H1 (cell line): ENCODE measurements around the gene CENPP. TPM values are rescaled to one million over a fixed set of nuclear protein-coding genes. Genes with fewer than 3 reads are reported as not detected.

Experiments used
- EGR1 ChIP-seq: IDR thresholded peaks from 2 replicates; pipeline ENCODE4 v1.6.1; 2011; ENCODE audit warnings: low read depth, low read length, borderline replicate concordance
- JUN ChIP-seq: IDR thresholded peaks from 2 replicates; pipeline ENCODE4 v1.6.1; 2011; ENCODE audit warnings: low read depth, mild to moderate bottlenecking, improper control_type of control experiment, low read length
- MAFK ChIP-seq: IDR thresholded peaks from 2 replicates; pipeline ENCODE4 v1.6.1; 2012; ENCODE audit warnings: low read depth, mild to moderate bottlenecking, improper control_type of control experiment, low read length
- NANOG ChIP-seq: IDR thresholded peaks from 2 replicates; pipeline ENCODE4 v1.6.1; 2011; ENCODE audit warnings: low read length, low read depth, mild to moderate bottlenecking, inconsistent platforms; ENCODE audit not compliant: insufficient read depth, poor library complexity, severe bottlenecking
- RNF2 ChIP-seq: fragments of 200-900, 300-1000 bp; sonication (generic); IDR thresholded peaks from 2 replicates; pipeline ENCODE4 v1.7.1; 2016; ENCODE audit warnings: borderline replicate concordance, low read depth, mild to moderate bottlenecking, antibody characterized with exemption, low read length; ENCODE audit not compliant: poor library complexity, severe bottlenecking; ENCODE audit errors: missing control alignments
- polyA plus RNA-seq, 7 experiments: library from polyadenylated mRNA; depleted of rRNA in 3 of 7; stranded (reverse) in 5 of 7; unstranded in 2 of 7; fragments of >200 nt in 5 of 7; fragments of 200-250 nt in 2 of 7; gene quantifications; 1 replicate in 5 of 7; 2 replicates in 1 of 7; 4 replicates in 1 of 7; pipeline versions ENCODE4 v1.2.1 to v1.2.3, GENCODE V29; 2011 to 2013; ENCODE audit warnings: missing spikeins in 2 of 7, mixed read lengths in 2 of 7
- total RNA-seq: library from RNA; stranded (reverse); fragmentation: NEBNext Ultra II Directional; extraction: Animal tissue kit (Norgen Biotek cat#: 25700); gene quantifications from 2 replicates; pipeline ENCODE4 v1.2.1, GENCODE V29; 2021
- TF ChIP-seq, protein P1 (sequence below): fragments of 300-600 bp; sonication (generic); IDR thresholded peaks from 2 replicates; pipeline ENCODE4 v1.7.1; 2012; ENCODE audit warnings: low read length, moderate library complexity, mild to moderate bottlenecking, inconsistent platforms; ENCODE audit not compliant: insufficient replicate concordance
- TF ChIP-seq, protein P2 (sequence below): IDR thresholded peaks from 2 replicates; pipeline ENCODE4 v1.6.1; 2011; ENCODE audit warnings: low read length, improper control_type of control experiment
- TF ChIP-seq, protein P3 (sequence below): IDR thresholded peaks from 2 replicates; pipeline ENCODE4 v1.6.1; 2011; ENCODE audit warnings: low read depth, mild to moderate bottlenecking, low read length; ENCODE audit not compliant: insufficient read depth

The CENPP gene
- total and polyA plus RNA-seq, 2 of the 8 experiments (the other 6 are each of a cell fraction or from before 2014, with no cell fraction given): 2.7 to 10.8 TPM

DNA sequence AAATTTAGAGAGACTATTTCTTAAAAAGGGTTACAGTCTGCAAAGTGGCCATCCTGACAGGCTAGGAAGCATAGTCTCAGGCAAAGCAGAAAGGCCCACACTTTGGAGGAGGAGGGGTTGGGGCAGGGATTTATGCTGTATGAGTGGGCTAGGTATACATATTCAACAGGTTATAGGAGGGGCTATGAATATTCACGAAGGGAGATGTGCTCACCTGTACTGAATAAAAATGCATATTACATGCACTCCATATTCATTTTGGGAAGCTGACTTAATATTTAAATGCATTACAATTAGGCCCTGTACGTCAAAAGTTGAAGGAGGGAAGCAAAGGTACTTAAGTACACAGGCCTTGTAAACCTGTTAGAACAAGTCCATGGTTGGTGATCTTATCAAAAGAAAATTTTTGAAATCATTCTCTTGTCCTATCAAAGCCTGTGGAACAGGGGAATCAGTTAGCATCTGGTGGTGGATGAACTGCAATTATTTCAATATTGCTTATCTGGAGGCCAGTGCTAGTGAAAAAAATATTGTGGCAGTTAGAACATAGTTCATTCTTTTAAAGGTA is 1.6 kb downstream of the CENPP start (continued):
- TF ChIP-seq, protein P1, sequence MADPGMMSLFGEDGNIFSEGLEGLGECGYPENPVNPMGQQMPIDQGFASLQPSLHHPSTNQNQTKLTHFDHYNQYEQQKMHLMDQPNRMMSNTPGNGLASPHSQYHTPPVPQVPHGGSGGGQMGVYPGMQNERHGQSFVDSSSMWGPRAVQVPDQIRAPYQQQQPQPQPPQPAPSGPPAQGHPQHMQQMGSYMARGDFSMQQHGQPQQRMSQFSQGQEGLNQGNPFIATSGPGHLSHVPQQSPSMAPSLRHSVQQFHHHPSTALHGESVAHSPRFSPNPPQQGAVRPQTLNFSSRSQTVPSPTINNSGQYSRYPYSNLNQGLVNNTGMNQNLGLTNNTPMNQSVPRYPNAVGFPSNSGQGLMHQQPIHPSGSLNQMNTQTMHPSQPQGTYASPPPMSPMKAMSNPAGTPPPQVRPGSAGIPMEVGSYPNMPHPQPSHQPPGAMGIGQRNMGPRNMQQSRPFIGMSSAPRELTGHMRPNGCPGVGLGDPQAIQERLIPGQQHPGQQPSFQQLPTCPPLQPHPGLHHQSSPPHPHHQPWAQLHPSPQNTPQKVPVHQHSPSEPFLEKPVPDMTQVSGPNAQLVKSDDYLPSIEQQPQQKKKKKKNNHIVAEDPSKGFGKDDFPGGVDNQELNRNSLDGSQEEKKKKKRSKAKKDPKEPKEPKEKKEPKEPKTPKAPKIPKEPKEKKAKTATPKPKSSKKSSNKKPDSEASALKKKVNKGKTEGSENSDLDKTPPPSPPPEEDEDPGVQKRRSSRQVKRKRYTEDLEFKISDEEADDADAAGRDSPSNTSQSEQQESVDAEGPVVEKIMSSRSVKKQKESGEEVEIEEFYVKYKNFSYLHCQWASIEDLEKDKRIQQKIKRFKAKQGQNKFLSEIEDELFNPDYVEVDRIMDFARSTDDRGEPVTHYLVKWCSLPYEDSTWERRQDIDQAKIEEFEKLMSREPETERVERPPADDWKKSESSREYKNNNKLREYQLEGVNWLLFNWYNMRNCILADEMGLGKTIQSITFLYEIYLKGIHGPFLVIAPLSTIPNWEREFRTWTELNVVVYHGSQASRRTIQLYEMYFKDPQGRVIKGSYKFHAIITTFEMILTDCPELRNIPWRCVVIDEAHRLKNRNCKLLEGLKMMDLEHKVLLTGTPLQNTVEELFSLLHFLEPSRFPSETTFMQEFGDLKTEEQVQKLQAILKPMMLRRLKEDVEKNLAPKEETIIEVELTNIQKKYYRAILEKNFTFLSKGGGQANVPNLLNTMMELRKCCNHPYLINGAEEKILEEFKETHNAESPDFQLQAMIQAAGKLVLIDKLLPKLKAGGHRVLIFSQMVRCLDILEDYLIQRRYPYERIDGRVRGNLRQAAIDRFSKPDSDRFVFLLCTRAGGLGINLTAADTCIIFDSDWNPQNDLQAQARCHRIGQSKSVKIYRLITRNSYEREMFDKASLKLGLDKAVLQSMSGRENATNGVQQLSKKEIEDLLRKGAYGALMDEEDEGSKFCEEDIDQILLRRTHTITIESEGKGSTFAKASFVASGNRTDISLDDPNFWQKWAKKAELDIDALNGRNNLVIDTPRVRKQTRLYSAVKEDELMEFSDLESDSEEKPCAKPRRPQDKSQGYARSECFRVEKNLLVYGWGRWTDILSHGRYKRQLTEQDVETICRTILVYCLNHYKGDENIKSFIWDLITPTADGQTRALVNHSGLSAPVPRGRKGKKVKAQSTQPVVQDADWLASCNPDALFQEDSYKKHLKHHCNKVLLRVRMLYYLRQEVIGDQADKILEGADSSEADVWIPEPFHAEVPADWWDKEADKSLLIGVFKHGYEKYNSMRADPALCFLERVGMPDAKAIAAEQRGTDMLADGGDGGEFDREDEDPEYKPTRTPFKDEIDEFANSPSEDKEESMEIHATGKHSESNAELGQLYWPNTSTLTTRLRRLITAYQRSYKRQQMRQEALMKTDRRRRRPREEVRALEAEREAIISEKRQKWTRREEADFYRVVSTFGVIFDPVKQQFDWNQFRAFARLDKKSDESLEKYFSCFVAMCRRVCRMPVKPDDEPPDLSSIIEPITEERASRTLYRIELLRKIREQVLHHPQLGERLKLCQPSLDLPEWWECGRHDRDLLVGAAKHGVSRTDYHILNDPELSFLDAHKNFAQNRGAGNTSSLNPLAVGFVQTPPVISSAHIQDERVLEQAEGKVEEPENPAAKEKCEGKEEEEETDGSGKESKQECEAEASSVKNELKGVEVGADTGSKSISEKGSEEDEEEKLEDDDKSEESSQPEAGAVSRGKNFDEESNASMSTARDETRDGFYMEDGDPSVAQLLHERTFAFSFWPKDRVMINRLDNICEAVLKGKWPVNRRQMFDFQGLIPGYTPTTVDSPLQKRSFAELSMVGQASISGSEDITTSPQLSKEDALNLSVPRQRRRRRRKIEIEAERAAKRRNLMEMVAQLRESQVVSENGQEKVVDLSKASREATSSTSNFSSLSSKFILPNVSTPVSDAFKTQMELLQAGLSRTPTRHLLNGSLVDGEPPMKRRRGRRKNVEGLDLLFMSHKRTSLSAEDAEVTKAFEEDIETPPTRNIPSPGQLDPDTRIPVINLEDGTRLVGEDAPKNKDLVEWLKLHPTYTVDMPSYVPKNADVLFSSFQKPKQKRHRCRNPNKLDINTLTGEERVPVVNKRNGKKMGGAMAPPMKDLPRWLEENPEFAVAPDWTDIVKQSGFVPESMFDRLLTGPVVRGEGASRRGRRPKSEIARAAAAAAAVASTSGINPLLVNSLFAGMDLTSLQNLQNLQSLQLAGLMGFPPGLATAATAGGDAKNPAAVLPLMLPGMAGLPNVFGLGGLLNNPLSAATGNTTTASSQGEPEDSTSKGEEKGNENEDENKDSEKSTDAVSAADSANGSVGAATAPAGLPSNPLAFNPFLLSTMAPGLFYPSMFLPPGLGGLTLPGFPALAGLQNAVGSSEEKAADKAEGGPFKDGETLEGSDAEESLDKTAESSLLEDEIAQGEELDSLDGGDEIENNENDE: no peak
- TF ChIP-seq MAFK (no peak), JUN (no peak), RNF2 (no peak), NANOG (no peak), EGR1 (no peak)
- TF ChIP-seq, protein P2, sequence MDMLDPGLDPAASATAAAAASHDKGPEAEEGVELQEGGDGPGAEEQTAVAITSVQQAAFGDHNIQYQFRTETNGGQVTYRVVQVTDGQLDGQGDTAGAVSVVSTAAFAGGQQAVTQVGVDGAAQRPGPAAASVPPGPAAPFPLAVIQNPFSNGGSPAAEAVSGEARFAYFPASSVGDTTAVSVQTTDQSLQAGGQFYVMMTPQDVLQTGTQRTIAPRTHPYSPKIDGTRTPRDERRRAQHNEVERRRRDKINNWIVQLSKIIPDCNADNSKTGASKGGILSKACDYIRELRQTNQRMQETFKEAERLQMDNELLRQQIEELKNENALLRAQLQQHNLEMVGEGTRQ: no peak
- TF ChIP-seq, protein P3, sequence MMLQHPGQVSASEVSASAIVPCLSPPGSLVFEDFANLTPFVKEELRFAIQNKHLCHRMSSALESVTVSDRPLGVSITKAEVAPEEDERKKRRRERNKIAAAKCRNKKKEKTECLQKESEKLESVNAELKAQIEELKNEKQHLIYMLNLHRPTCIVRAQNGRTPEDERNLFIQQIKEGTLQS: no peak
